ENCODE measurements around the gene ABHD17B.

DNA sequence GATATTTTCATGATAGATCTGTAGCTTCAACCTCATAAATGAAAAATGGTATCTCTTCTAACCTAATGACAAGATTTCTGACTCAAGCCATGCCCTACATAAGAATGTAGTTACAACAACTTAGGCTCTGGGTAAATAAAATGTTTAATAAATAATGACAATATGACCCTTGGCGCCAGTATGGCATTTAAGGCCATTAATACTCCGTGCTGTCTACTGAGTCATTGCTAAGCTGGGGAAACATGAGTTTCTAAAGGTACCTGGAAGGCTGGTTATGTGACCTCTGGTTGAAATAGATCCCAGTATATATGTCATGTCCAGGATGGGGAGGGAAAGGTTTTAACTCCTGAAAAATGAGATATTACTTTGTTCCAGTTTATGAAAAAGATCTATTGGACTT, 84.7 kb downstream of the ABHD17B start:
- TF ChIP-seq POLR2A (IDR thresholded peaks at IDR 0.05) = no peak
- TF ChIP-seq POLR2AphosphoS5 (IDR thresholded peaks at IDR 0.05) = no peak

Measured in breast epithelium (tissue), 3 donors.